GM19239 (cell line): ENCODE measurements around the gene PTPN1.
A peak's percentile ranks its signal among the peaks of the same experiment; 100 is the strongest.

Experiments used
- DNase-seq: peaks from one replicate; pipeline ENCODE4 v3.0.0; 2011; ENCODE audit warnings: low spot score; ENCODE audit not compliant: insufficient read length
- FAIRE-seq: peaks from 2 replicates; lab custom pipeline; 2011; peaks lifted over from hg19 to GRCh38; lab: Jason Lieb, UNC

Gene PTPN1

GRCh38 chr20:50510706-50511542 is 741 bp downstream of the PTPN1 start:
- FAIRE-seq (peak; percentile 23), DNase-seq (no peak)

- DNase-seq (no peak), FAIRE-seq (no peak)
These were observed 2.1 kb downstream of the PTPN1 start for GRCh38 chr20:50512323-50512722.

GRCh38 chr20:50513169-50514034 is 3.2 kb downstream of the PTPN1 start:
- DNase-seq (no peak), FAIRE-seq (no peak)

GRCh38 chr20:50514035-50514337 is 3.8 kb downstream of the PTPN1 start:
- no peak for DNase-seq
- no peak for FAIRE-seq

DNA sequence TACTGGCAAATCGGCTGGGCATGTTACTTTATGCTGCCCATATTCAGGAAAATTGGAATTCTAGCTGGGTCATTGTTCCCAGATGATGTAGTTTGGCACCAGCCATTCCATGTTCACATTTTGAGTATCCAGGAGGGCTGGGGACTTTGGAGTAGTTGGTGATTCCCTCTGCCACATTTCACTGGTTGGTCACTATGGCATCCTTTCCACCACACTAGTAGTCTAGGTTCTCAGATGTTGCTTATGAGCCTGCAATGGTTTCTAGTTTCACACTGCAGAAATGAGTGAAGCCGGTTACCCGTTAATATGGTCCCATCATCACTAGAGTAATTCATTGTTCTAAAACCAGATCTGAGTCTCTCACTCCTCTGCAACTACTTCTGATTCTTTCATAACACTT is 4.6 kb downstream of the PTPN1 start:
- DNase-seq, result no peak
- peak; percentile 64 for FAIRE-seq

- no peak for DNase-seq
- FAIRE-seq, result no peak
These were observed 5.4 kb downstream of the PTPN1 start for GRCh38 chr20:50515471-50516106.

DNA sequence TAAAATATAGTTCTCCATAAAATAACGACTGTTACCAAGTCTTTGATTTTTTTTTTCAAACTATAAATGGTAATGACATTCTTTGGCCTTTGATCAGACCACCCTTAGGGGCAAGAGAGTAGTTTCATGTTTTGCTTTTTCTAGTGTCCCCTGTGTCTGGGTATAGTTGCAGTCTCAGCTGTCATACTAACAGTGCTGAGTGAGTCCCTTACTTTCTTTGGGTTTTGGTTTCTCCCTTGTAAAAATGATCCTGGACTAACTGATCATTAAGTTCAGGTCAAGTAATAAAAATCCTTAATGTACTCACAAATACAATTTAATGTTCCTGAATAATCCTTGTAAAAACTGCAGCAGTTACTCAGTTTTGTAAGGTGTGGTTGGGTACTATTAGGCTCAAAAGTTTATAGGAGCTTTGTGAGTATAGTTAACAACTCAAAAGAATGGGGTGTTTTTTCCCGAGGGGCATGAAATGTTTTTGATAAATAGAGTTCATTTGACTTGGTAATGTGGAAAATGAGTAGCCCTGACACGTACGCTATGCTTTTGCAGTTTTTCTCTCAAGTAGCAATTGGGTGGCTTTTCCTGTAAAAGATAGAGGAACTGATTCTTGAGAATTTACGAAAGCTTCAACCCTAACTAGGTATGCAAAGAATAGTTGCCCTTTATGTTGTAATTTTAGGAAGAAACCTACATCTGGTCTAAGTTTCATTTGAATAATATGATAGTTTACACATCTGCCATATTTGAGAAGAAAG is 6.2 kb downstream of the PTPN1 start:
- DNase-seq (no peak), FAIRE-seq (peak; percentile 71)

DNA sequence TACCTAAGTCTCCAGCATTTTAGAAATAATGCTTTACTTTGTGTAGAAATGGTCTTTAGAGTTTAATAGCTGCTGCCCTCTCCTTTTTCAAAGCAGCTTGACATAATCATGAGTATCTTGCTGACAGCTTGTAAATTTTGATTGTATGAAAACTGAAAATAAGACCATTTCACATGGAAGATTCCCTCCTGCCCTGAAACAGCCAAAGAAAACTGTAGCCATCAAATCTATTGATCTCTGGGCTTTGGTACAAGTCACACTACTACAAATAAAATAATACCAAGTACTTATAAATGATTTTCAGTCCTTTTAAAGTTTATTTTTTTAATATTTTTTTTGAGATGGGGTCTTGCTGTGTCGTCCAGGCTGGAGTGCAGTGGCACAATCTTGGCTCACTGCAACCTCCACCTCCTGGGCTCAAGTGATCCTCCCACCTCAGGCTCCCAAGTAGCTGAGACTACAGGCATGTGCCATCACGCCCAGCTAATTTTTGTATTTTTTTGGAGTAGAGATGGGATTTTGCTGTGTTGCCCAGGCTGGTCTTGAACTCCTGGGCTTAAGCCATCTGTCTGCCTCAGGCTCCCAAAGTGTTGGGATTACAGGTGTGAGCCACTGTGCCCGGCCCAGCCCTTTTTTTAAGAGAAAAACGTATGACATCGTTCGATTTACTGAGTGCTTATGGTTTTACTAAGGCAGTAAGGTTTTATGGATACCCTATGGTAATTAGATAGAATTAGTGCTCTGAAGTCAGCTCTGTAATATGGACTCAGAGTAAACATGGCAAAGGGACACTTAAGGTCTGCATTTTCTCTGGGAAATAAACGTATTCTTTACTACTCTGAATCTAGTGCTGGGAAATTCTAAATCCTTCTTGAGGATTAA is 7.0 kb downstream of the PTPN1 start:
- DNase-seq (no peak), FAIRE-seq (no peak)

DNA sequence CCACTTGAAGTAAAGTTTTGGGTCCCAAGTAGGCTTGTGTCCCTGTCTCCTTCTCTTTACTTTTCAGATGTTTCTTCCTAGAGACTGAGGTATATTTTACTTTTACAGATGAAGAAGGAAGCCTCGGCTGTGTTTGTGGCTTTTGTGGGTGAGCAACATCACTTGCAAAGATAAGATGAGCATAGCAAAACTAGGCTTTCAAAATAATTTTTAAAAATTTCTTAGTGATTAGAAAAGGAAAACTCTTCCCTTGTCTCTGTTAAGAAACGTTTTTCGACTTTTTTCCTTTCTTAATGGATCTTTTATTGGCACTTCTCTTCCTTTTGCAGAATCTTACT is 7.6 kb downstream of the PTPN1 start:
- no peak for DNase-seq
- FAIRE-seq, result peak; percentile 23

- FAIRE-seq (peak; percentile 14), DNase-seq (no peak)
These were observed 8.1 kb downstream of the PTPN1 start for GRCh38 chr20:50518270-50518721.

DNA sequence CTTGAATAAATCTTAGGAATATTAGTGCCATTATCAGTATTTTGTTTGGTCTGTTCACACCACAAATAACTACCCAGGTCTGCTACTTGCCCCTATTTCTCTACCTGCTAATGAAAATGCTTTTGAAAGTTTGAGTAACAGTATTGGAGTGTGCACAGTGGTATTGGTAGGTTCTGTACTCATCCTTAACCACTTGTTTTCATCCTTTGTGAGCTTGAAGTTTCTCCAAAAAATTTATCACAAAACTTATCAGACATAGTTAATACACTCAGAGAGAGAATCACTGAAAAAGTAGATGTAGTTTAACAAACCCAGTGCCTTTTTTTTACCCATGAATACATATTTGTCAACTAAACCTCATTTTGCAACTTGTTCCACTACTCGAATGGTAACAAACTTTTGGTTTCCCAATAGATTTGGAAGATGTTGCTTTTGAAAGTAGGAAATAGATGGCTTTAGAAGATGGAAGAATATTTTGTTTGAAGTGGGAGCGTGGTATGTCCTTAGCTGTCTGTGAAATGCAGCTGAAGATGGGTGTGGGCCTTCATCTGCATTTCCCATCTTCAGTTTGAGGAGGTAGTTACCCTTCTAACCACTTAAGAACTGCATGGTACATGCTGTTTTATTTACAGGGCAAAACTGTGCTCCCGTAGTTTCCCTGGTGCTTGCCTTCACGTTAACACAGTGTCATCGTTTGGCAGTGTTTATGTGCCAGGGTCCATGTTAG is 9.0 kb downstream of the PTPN1 start:
- FAIRE-seq (no peak), DNase-seq (no peak)

DNA sequence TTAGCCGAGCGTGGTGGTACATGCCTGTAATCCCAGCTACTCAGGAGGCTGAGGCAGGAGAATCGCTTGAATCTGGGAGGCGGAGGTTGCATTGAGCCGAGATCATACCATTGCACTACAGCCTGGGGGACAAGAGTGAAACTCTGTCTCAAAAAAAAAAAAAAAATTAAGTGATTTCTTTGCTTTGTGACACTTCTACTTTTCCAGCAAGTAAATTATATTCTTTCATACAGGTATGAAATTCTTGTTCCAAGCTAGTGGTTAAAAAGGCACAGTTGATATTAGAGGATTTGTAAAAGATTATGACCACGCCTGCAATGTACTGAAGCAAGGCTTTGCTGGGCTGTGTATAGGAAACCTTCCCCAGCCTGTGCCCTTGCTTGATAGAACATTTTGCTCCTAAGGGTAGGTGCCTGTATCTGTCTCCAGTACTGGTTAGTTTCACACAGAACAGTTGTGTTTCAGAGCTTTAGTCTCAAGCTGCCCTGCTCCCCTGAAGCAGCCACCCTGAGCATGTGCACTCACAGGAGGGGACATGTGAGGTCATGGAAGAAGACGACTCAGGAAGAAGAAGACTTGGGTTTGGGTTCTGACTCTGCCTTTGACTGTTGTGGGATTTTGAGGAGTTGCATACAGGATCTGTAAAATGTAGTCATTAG is 10.2 kb downstream of the PTPN1 start:
- DNase-seq (no peak), FAIRE-seq (peak; percentile 86)

- DNase-seq (no peak), FAIRE-seq (no peak)
These were observed 11.3 kb downstream of the PTPN1 start for GRCh38 chr20:50521221-50522052.

- DNase-seq (no peak), FAIRE-seq (no peak)
These were observed 12.0 kb downstream of the PTPN1 start for GRCh38 chr20:50522053-50522674.

- DNase-seq, result no peak
- peak; percentile 14 for FAIRE-seq
These were observed 13.5 kb downstream of the PTPN1 start for GRCh38 chr20:50523552-50524167.

- DNase-seq, result no peak
- no peak for FAIRE-seq
These were observed 15.5 kb downstream of the PTPN1 start for GRCh38 chr20:50525681-50526080.
